ENCODE results near the gene MPRIP.

The MPRIP gene

DNA sequence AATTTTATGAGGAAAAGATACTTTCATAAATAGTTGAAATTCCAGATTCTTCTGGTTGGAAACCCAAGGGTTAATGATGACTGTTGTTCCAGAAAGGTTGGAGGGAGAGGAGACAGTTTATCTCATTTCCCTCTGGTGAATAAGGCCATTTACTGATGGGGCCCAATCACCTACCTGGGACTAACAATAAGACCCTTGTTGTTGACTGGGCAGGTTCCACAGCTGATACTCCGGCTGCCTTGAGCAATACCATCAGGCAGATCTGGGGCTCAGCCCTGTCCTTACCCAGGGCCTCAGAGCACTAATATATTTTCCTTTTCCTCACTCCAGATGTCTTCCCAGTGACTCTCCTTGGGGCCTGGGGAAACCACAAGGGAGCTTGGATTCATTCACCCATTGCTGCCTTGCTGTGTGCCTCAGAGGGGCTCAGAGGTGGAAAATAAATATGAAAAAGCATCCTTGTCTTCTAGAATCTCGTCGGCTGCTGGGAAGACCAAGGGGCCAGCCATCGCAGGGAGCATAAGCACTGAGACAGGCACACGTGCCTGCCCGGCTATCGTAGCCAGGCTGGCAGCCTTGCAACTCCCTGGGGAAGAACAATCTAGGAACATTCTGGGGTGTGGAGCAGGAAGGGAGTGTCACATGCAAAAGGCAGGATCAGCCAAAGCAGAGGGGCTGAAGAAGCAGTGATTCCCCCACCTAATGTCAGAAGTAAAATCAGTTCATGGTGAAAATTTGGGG is 54.4 kb downstream of the MPRIP start:
- no peak overlapping the region for H3K9ac ChIP-seq (ENCODE audit: low read length)
- no peak overlapping the region for H3K4me3 ChIP-seq (ENCODE audit: low read length)
- H3K4me1 ChIP-seq (ENCODE audit: control insufficient read depth, insufficient read depth, low read length), result peaks cover 13% of the 10 kb centered on the region

GRCh38 chr17:17097763-17098345 is 55.6 kb downstream of the MPRIP start:
- Histone ChIP-seq H3K36me3 (ENCODE audit: control insufficient read depth, insufficient read depth, low read length) (peaks cover 3% of the 10 kb centered on the region), H3K4me3 (ENCODE audit: low read length) (no peak overlapping the region), H3K27me3 (ENCODE audit: control insufficient read depth, insufficient read depth, low read length) (no peaks in the 10 kb centered on the region), H3K9ac (ENCODE audit: low read length) (no peak overlapping the region), H3K27ac (ENCODE audit: low read depth, low read length) (peak overlapping the region; percentile 41), H3K4me1 (ENCODE audit: control insufficient read depth, insufficient read depth, low read length) (peaks cover 13% of the 10 kb centered on the region)

More for the DNA sequence above, 54.4 kb downstream of the MPRIP start:
- Histone ChIP-seq H3K27ac (ENCODE audit: low read depth, low read length) (no peak overlapping the region), H3K36me3 (ENCODE audit: control insufficient read depth, insufficient read depth, low read length) (peaks cover 6% of the 10 kb centered on the region), H3K27me3 (ENCODE audit: control insufficient read depth, insufficient read depth, low read length) (no peaks in the 10 kb centered on the region)

- Histone ChIP-seq H3K36me3 (ENCODE audit: control insufficient read depth, insufficient read depth, low read length) (peaks cover 3% of the 10 kb centered on the region), H3K27me3 (ENCODE audit: control insufficient read depth, insufficient read depth, low read length) (no peaks in the 10 kb centered on the region), H3K4me1 (ENCODE audit: control insufficient read depth, insufficient read depth, low read length) (peaks cover 16% of the 10 kb centered on the region), H3K27ac (ENCODE audit: low read depth, low read length) (peak overlapping the region; percentile 41), H3K9ac (ENCODE audit: low read length) (no peak overlapping the region), H3K4me3 (ENCODE audit: low read length) (no peak overlapping the region)
These were observed 56.4 kb downstream of the MPRIP start for GRCh38 chr17:17098551-17099179.

DNA sequence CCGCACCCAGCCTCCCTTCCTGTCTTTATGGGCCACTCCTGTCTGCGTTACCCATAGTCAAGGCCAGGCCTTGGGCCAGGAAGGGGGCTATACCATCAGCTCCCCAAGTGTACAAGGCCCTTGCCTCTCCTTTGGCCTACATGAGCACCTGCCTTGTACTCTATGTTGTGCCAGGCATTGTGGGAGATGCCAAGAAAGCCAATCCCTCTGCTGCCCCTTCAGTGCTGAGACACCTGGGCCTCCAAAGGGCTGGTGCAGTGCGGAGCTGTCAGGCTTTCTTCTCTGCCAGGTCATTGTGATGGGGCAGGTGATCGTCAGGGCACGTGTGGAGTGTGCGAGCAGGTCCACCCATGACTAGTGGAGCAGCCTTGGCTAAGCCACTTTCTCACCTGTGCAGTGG is 59.9 kb downstream of the MPRIP start:
- Histone ChIP-seq H3K36me3 (ENCODE audit: control insufficient read depth, insufficient read depth, low read length) (no peaks in the 10 kb centered on the region), H3K9ac (ENCODE audit: low read length) (no peak overlapping the region), H3K4me3 (ENCODE audit: low read length) (no peak overlapping the region), H3K27ac (ENCODE audit: low read depth, low read length) (no peak overlapping the region), H3K27me3 (ENCODE audit: control insufficient read depth, insufficient read depth, low read length) (no peaks in the 10 kb centered on the region), H3K4me1 (ENCODE audit: control insufficient read depth, insufficient read depth, low read length) (peaks cover 25% of the 10 kb centered on the region)

GRCh38 chr17:17103160-17103559 is 60.9 kb downstream of the MPRIP start:
- peaks cover 27% of the 10 kb centered on the region for H3K4me1 ChIP-seq (ENCODE audit: control insufficient read depth, insufficient read depth, low read length)
- no peaks in the 10 kb centered on the region for H3K36me3 ChIP-seq (ENCODE audit: control insufficient read depth, insufficient read depth, low read length)
- H3K9ac ChIP-seq (ENCODE audit: low read length), result no peak overlapping the region
- no peak overlapping the region for H3K27ac ChIP-seq (ENCODE audit: low read depth, low read length)
- no peaks in the 10 kb centered on the region for H3K27me3 ChIP-seq (ENCODE audit: control insufficient read depth, insufficient read depth, low read length)
- no peak overlapping the region for H3K4me3 ChIP-seq (ENCODE audit: low read length)

GRCh38 chr17:17104036-17104435 is 61.8 kb downstream of the MPRIP start:
- H3K27me3 ChIP-seq (ENCODE audit: control insufficient read depth, insufficient read depth, low read length), result no peaks in the 10 kb centered on the region
- no peaks in the 10 kb centered on the region for H3K36me3 ChIP-seq (ENCODE audit: control insufficient read depth, insufficient read depth, low read length)
- H3K27ac ChIP-seq (ENCODE audit: low read depth, low read length), result no peak overlapping the region
- no peak overlapping the region for H3K9ac ChIP-seq (ENCODE audit: low read length)
- no peak overlapping the region for H3K4me3 ChIP-seq (ENCODE audit: low read length)
- peaks cover 27% of the 10 kb centered on the region for H3K4me1 ChIP-seq (ENCODE audit: control insufficient read depth, insufficient read depth, low read length)

GRCh38 chr17:17104494-17104893 is 62.2 kb downstream of the MPRIP start:
- Histone ChIP-seq H3K4me3 (ENCODE audit: low read length) (no peak overlapping the region), H3K27ac (ENCODE audit: low read depth, low read length) (no peak overlapping the region), H3K9ac (ENCODE audit: low read length) (no peak overlapping the region), H3K36me3 (ENCODE audit: control insufficient read depth, insufficient read depth, low read length) (no peaks in the 10 kb centered on the region), H3K27me3 (ENCODE audit: control insufficient read depth, insufficient read depth, low read length) (no peaks in the 10 kb centered on the region), H3K4me1 (ENCODE audit: control insufficient read depth, insufficient read depth, low read length) (peaks cover 28% of the 10 kb centered on the region)

DNA sequence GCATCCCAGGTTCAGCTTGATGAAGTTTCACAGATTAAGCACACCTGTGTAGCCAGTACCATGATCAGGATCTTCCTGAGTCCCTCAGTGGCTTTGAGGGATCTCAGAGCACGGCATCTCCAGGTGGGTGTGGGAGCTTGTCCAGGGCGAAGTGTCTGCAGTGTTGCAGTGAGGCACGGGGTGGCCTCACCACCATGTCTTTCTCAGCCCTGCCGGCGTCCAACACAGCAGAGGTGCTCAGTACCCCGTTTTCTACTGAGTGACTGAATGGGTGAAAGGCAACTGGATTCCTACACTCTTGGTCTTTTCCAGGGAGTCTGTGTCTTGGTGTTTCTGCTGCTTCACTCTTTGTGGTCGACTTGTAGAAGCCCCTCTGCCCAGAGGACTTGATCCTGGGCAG is 63.7 kb downstream of the MPRIP start:
- Histone ChIP-seq H3K9ac (ENCODE audit: low read length) (no peak overlapping the region), H3K4me1 (ENCODE audit: control insufficient read depth, insufficient read depth, low read length) (peaks cover 33% of the 10 kb centered on the region), H3K4me3 (ENCODE audit: low read length) (no peak overlapping the region), H3K27me3 (ENCODE audit: control insufficient read depth, insufficient read depth, low read length) (no peaks in the 10 kb centered on the region), H3K36me3 (ENCODE audit: control insufficient read depth, insufficient read depth, low read length) (no peaks in the 10 kb centered on the region), H3K27ac (ENCODE audit: low read depth, low read length) (no peak overlapping the region)

DNA sequence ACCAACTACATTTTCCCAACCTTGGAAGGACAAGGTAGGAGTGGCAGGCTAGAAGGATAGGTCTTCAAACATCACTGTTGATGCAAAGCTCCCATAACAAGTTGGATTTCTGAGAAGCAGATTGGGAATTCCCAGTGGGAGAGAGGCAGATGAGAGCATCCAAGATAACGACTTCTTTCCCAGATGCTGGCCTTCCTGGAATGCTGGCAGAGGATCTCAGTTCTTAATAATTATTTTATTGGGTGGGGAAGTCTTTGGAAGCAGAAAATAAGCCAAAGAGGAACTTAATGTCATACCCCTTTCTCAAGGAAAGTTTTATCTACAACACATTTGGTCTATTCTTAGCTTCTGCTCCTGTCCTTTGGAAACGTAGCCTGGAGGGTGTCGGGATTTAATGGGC is 64.5 kb downstream of the MPRIP start:
- Histone ChIP-seq H3K4me1 (ENCODE audit: control insufficient read depth, insufficient read depth, low read length) (peaks cover 33% of the 10 kb centered on the region), H3K27me3 (ENCODE audit: control insufficient read depth, insufficient read depth, low read length) (no peaks in the 10 kb centered on the region), H3K27ac (ENCODE audit: low read depth, low read length) (no peak overlapping the region), H3K9ac (ENCODE audit: low read length) (no peak overlapping the region), H3K36me3 (ENCODE audit: control insufficient read depth, insufficient read depth, low read length) (no peaks in the 10 kb centered on the region), H3K4me3 (ENCODE audit: low read length) (no peak overlapping the region)

- Histone ChIP-seq H3K4me3 (ENCODE audit: low read length) (no peak overlapping the region), H3K9ac (ENCODE audit: low read length) (no peak overlapping the region), H3K4me1 (ENCODE audit: control insufficient read depth, insufficient read depth, low read length) (peaks cover 33% of the 10 kb centered on the region)
These were observed 65.0 kb downstream of the MPRIP start for GRCh38 chr17:17107281-17107680.

GRCh38 chr17:17107891-17108431 is 65.7 kb downstream of the MPRIP start:
- no peaks in the 10 kb centered on the region for H3K36me3 ChIP-seq (ENCODE audit: control insufficient read depth, insufficient read depth, low read length)
- no peak overlapping the region for H3K27ac ChIP-seq (ENCODE audit: low read depth, low read length)
- peaks cover 33% of the 10 kb centered on the region for H3K4me1 ChIP-seq (ENCODE audit: control insufficient read depth, insufficient read depth, low read length)
- H3K9ac ChIP-seq (ENCODE audit: low read length), result no peak overlapping the region
- H3K27me3 ChIP-seq (ENCODE audit: control insufficient read depth, insufficient read depth, low read length), result no peaks in the 10 kb centered on the region
- H3K4me3 ChIP-seq (ENCODE audit: low read length), result no peak overlapping the region

More at GRCh38 chr17:17107281-17107680, 65.0 kb downstream of the MPRIP start:
- Histone ChIP-seq H3K36me3 (ENCODE audit: control insufficient read depth, insufficient read depth, low read length) (no peaks in the 10 kb centered on the region), H3K27ac (ENCODE audit: low read depth, low read length) (no peak overlapping the region), H3K27me3 (ENCODE audit: control insufficient read depth, insufficient read depth, low read length) (no peaks in the 10 kb centered on the region)

DNA sequence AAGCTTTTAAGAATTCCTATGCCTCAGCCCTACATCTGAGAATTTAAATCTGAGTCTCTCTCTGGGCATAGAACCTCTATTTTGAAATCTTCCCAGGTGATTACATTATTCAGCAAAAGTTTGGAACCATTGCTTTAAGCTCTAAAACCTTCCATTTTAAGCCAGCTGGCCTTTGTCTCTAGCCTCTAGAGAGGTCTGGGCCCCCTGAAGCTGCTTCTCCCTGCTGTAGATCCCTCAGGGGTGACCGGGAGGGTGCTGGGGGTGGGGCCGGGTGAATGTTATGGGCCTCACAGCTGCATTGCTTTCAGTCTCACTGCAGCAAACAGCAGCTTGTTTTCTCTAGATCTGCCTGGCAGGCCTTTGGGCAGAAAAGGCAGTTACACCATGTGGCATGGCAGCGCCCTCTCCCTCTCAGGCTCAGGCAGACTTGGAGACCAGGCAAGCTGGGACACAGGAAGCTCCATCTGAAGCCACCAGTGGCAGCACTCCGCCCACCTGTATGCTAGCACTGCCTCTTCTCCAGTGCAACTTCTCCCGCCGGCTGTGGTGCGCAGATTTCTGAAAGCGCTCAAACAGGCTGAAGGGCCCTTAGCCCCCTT is 66.3 kb downstream of the MPRIP start:
- no peaks in the 10 kb centered on the region for H3K36me3 ChIP-seq (ENCODE audit: control insufficient read depth, insufficient read depth, low read length)
- H3K9ac ChIP-seq (ENCODE audit: low read length), result no peak overlapping the region
- H3K27ac ChIP-seq (ENCODE audit: low read depth, low read length), result peak overlapping the region; percentile 38
- H3K4me3 ChIP-seq (ENCODE audit: low read length), result no peak overlapping the region
- no peaks in the 10 kb centered on the region for H3K27me3 ChIP-seq (ENCODE audit: control insufficient read depth, insufficient read depth, low read length)
- H3K4me1 ChIP-seq (ENCODE audit: control insufficient read depth, insufficient read depth, low read length), result peaks cover 30% of the 10 kb centered on the region

Measured in rectal smooth muscle tissue (tissue), 1 donor.